Endodermal cell (in vitro differentiated cells): ENCODE data around the gene VTI1A. TPM values are rescaled to one million over a fixed set of nuclear protein-coding genes. Genes with fewer than 3 reads are reported as not detected.

ENCODE experiments used
- DNase-seq: peaks from one replicate; pipeline ENCODE4 v3.0.0-alpha.2; 2017
- H3K27ac ChIP-seq: 2 replicates; pipeline ENCODE4 v1.5.1; 2013; ENCODE audit warnings: mild to moderate bottlenecking, low read depth, low read length, moderate library complexity
- H3K27me3 ChIP-seq: 2 replicates; pipeline ENCODE4 v1.6.1; 2013; ENCODE audit warnings: mild to moderate bottlenecking, low read length, moderate library complexity; ENCODE audit not compliant: insufficient read depth, control insufficient read depth, poor library complexity, severe bottlenecking
- H3K36me3 ChIP-seq: 2 replicates; pipeline ENCODE4 v1.7.0; 2013; ENCODE audit warnings: mild to moderate bottlenecking, low read length, moderate library complexity; ENCODE audit not compliant: control insufficient read depth, insufficient read depth
- H3K4me1 ChIP-seq: one replicate; pipeline ENCODE4 v1.7.0; 2013; ENCODE audit warnings: low read length; ENCODE audit not compliant: control insufficient read depth, insufficient read depth
- H3K4me3 ChIP-seq: 2 replicates; pipeline ENCODE4 v1.5.1; 2013; ENCODE audit warnings: mild to moderate bottlenecking, low read length, moderate library complexity
- H3K9ac ChIP-seq: 2 replicates; pipeline ENCODE4 v1.6.1; 2013; ENCODE audit warnings: mild to moderate bottlenecking, low read length, moderate library complexity; ENCODE audit not compliant: poor library complexity, severe bottlenecking; ENCODE audit errors: extremely low read depth
- H3K9me3 ChIP-seq: 2 replicates; pipeline ENCODE4 v1.6.1; 2013; ENCODE audit warnings: mild to moderate bottlenecking, low read length, moderate library complexity; ENCODE audit not compliant: control insufficient read depth
- H3K27ac Mint-ChIP-seq: 2 replicates; pipeline ENCODE4 v1.8.0; 2020; ENCODE audit warnings: mixed read lengths
- H3K27me3 Mint-ChIP-seq: 2 replicates; pipeline ENCODE4 v1.8.0; 2021; ENCODE audit warnings: mild to moderate bottlenecking, mixed read lengths; ENCODE audit not compliant: insufficient read depth
- H3K36me3 Mint-ChIP-seq: 2 replicates; pipeline ENCODE4 v1.8.0; 2020; ENCODE audit warnings: low read depth, mixed read lengths
- H3K4me1 Mint-ChIP-seq: 2 replicates; pipeline ENCODE4 v1.8.0; 2020; ENCODE audit warnings: mixed read lengths
- H3K4me3 Mint-ChIP-seq: 2 replicates; pipeline ENCODE4 v1.8.0; 2020; ENCODE audit warnings: mild to moderate bottlenecking, moderate library complexity, mixed read lengths
- H3K9me3 Mint-ChIP-seq: 2 replicates; pipeline ENCODE4 v1.8.0; 2020; ENCODE audit warnings: mild to moderate bottlenecking, mixed read lengths
- CTCF ChIP-seq: fragments of 200-600 bp; sonication (generic); conservative IDR thresholded peaks from 2 replicates; pipeline ENCODE4 v1.5.0; 2021; ENCODE audit warnings: antibody characterized with exemption, mild to moderate bottlenecking
- WGBS, 2 experiments: methylation state at CpG; one replicate each; pipeline versions ENCODE4 v1.1.5 to v1.1.7; 2013; ENCODE audit warnings: missing lambda C conversion rate in 2 of 2, mixed read lengths in 1 of 2; ENCODE audit not compliant: insufficient coverage in 1 of 2, insufficient read length in 1 of 2; 5-methylcytosine and 5-hydroxymethylcytosine counted together
- total RNA-seq, 2 donors: library from RNA; stranded (reverse); fragmentation: NEBNext Ultra II Directional in 1 of 2; extraction: Animal tissue kit (Norgen Biotek cat#: 25700) in 1 of 2; gene quantifications; 2 replicates in 1 of 2; 3 replicates in 1 of 2; pipeline ENCODE4 v1.2.1, GENCODE V29; 2021

The VTI1A gene
- total RNA-seq, 2 donors from 2014 or later = 27.0 to 29.9 TPM

- peak overlapping the region; percentile 14 for H3K27ac Mint-ChIP-seq
- Histone ChIP-seq H3K9ac (no peak overlapping the region), H3K4me1 (peaks cover 8% of the 10 kb centered on the region), H3K9me3 (no peaks in the 10 kb centered on the region), H3K27me3 (no peaks in the 10 kb centered on the region), H3K36me3 (no peaks in the 10 kb centered on the region), H3K4me3 (no peak overlapping the region), H3K27ac (no peak overlapping the region)
- TF ChIP-seq CTCF = no peak
- DNase-seq = no peak
- no peaks in the 10 kb centered on the region for H3K27me3 Mint-ChIP-seq
- WGBS, 2 experiments = 95 to 100% methylated on average over 4 to 5 of the region's 5 CpGs
- no peaks in the 10 kb centered on the region for H3K9me3 Mint-ChIP-seq
- peaks cover 30% of the 10 kb centered on the region for H3K4me1 Mint-ChIP-seq
- H3K36me3 Mint-ChIP-seq = no peaks in the 10 kb centered on the region
- H3K4me3 Mint-ChIP-seq = no peak overlapping the region
Observed at GRCh38 chr10:112708461-112708860, 261.4 kb downstream of the VTI1A start.

- no peak for DNase-seq
- H3K27ac Mint-ChIP-seq = no peak overlapping the region
- Histone ChIP-seq H3K27me3 (no peaks in the 10 kb centered on the region), H3K9ac (no peak overlapping the region), H3K4me1 (peaks cover 15% of the 10 kb centered on the region), H3K36me3 (no peaks in the 10 kb centered on the region), H3K27ac (no peak overlapping the region), H3K9me3 (no peaks in the 10 kb centered on the region), H3K4me3 (no peak overlapping the region)
- no peaks in the 10 kb centered on the region for H3K27me3 Mint-ChIP-seq
- WGBS, 2 experiments = 97 to 100% methylated on average over 1 to 2 of the region's 2 CpGs
- H3K9me3 Mint-ChIP-seq = no peaks in the 10 kb centered on the region
- no peak overlapping the region for H3K4me3 Mint-ChIP-seq
- H3K4me1 Mint-ChIP-seq = peaks cover 36% of the 10 kb centered on the region
- H3K36me3 Mint-ChIP-seq = no peaks in the 10 kb centered on the region
- TF ChIP-seq CTCF = no peak
Observed at GRCh38 chr10:112710528-112710927, 263.5 kb downstream of the VTI1A start.

- no peak overlapping the region for H3K27ac ChIP-seq
- H3K4me1 Mint-ChIP-seq = peaks cover 36% of the 10 kb centered on the region
Observed at GRCh38 chr10:112711366-112711765, 264.4 kb downstream of the VTI1A start.

More at GRCh38 chr10:112711366-112711765, 264.4 kb downstream of the VTI1A start:
- Mint-ChIP-seq H3K27me3 (no peaks in the 10 kb centered on the region), H3K36me3 (peaks cover 4% of the 10 kb centered on the region), H3K27ac (no peak overlapping the region), H3K9me3 (no peaks in the 10 kb centered on the region), H3K4me3 (no peak overlapping the region)
- Histone ChIP-seq H3K27me3 (no peaks in the 10 kb centered on the region), H3K9ac (no peak overlapping the region), H3K9me3 (no peaks in the 10 kb centered on the region), H3K4me3 (no peak overlapping the region), H3K4me1 (peaks cover 15% of the 10 kb centered on the region), H3K36me3 (no peaks in the 10 kb centered on the region)
- WGBS, 2 experiments = 94 to 95% methylated on average over 4 to 8 of the region's 8 CpGs
- DNase-seq = no peak
- TF ChIP-seq CTCF = no peak
